Mammary epithelial cell (primary cell): ENCODE data around the gene ZNF200.

Experiments used
- CTCF ChIP-seq, 2 donors: IDR thresholded peaks in 1 of 2; conservative IDR thresholded peaks in 1 of 2; 2 replicates each; pipeline ENCODE4 v1.5.1; 2011 to 2012; ENCODE audit warnings: inconsistent platforms in 2 of 2, low read length in 2 of 2, mild to moderate bottlenecking in 2 of 2, control low read depth in 1 of 2, low read depth in 1 of 2; ENCODE audit not compliant: insufficient read depth in 1 of 2; ENCODE audit errors: extremely low read depth in 1 of 2
- EZH2 ChIP-seq: IDR thresholded peaks from 2 replicates; pipeline ENCODE4 v1.6.1; 2012; ENCODE audit warnings: low read length, inconsistent platforms, borderline replicate concordance

DNA sequence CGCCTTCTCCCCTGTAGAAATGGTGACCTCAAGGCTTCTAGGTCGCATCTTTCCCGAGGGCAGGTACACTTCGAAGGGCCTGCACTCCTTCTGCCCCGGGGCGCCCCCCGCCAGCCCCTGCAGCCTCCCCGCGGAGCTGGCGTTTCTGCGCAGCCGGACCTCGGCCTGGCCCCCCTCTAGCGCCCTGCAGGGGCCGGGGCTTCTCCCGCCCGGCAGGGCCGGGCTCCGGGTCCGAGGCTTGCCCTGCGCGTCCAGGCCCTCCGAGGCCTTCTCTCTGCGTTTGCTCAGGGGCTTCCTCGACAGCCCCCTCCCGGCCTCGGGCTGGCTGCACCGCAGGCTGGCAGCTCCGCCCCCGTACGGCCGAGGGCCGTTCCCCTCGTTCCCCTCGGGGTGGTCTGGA is 19.4 kb upstream of the ZNF200 start:
- TF ChIP-seq EZH2 (no peak), CTCF (conservative IDR thresholded peaks at IDR 0.05 in 1 of 2, IDR thresholded peaks at IDR 0.05 in 1 of 2; ENCODE audit: extremely low read depth in 1 of 2, insufficient read depth in 1 of 2, low read depth in 1 of 2, low read length in 2 of 2) (no peak)
